ENCODE data around the gene MEIOC.

DNA sequence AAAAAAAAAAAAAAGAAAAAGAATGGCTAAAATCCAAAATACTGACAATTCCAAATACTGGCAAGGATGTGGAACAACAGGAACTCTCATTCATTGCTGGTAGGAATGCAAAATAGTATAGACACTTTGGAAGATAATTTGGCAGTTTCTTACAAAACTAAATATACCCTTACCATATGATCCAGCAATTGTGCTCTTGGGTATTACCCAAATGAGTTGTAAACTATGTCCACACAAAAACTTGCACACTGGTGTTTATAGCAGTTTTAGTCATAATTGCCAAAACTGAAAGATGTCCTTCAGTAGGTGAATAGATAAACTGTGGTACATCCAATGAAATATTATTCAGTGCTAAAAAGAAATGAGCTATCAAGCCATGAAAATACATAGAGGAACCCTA is 8.5 kb upstream of the MEIOC start:
- TF ChIP-seq CTCF (IDR thresholded peaks at IDR 0.05) (no peak), POLR2A (IDR thresholded peaks at IDR 0.05) (no peak)

All from uterus (tissue), 2 donors.